OCI-LY7 (cell line): ENCODE results near the gene TNIK. TPM values are rescaled to one million over a fixed set of nuclear protein-coding genes. Genes with fewer than 3 reads are reported as not detected.

Source experiments
- BruUV-seq: library from RNA; stranded (reverse); fragments of 400-500 nt; replicated peaks from 2 replicates; lab custom pipeline; 2021; lab: Mats Ljungman, UMichigan
- CTCF ChIA-PET: fragments of 300-600 bp; sonication (Branson Sonifier 250); formaldehyde crosslinking; loops from one replicate; lab custom pipeline; 2022; ENCODE audit warnings: antibody characterized with exemption; ENCODE audit not compliant: unreplicated experiment; lab: Charles Lee
- POLR2A ChIA-PET: fragments of 300-600 bp; sonication (Branson Sonifier 250); formaldehyde crosslinking; loops from one replicate; lab custom pipeline; 2022; ENCODE audit warnings: antibody characterized with exemption; lab: Charles Lee
- DNase-seq: peaks from one replicate; pipeline ENCODE4 v3.0.0-alpha.2; 2015; ENCODE audit warnings: low spot score
- H2AFZ ChIP-seq: fragments of 200-600 bp; sonication (generic), shearing (Covaris generic); 2 replicates; pipeline ENCODE4 v1.6.1; 2014; ENCODE audit warnings: mild to moderate bottlenecking, antibody characterized with exemption, low read length, moderate library complexity
- H3K27ac ChIP-seq: fragments of 200-600 bp; sonication (generic); 2 replicates; pipeline ENCODE4 v1.5.1; 2014; ENCODE audit warnings: mixed run types, low read depth, mild to moderate bottlenecking, moderate library complexity, low read length, inconsistent platforms; ENCODE audit not compliant: poor library complexity, severe bottlenecking
- H3K36me3 ChIP-seq: fragments of 200-600 bp; sonication (generic); 2 replicates; pipeline ENCODE4 v1.6.1; 2014; ENCODE audit warnings: mild to moderate bottlenecking, antibody characterized with exemption, low read length, moderate library complexity, mixed read lengths; ENCODE audit not compliant: insufficient read depth
- H3K4me1 ChIP-seq: fragments of 200-600 bp; sonication (generic); 2 replicates; pipeline ENCODE4 v1.5.1; 2014; ENCODE audit warnings: mild to moderate bottlenecking, low read length; ENCODE audit not compliant: insufficient read depth, poor library complexity, severe bottlenecking
- H3K4me2 ChIP-seq: fragments of 200-600 bp; sonication (generic); 2 replicates; pipeline ENCODE4 v1.6.1; 2014; ENCODE audit warnings: mild to moderate bottlenecking, low read length
- H3K4me3 ChIP-seq: fragments of 200-600 bp; sonication (generic); 2 replicates; pipeline ENCODE4 v1.5.1; 2014; ENCODE audit warnings: mild to moderate bottlenecking, low read depth, low read length; ENCODE audit not compliant: poor library complexity, severe bottlenecking
- H3K79me2 ChIP-seq: fragments of 200-600 bp; sonication (generic); 2 replicates; pipeline ENCODE4 v1.6.1; 2016; ENCODE audit warnings: low read depth, mild to moderate bottlenecking, low read length, moderate library complexity, mixed read lengths; ENCODE audit not compliant: insufficient read depth
- H3K9me2 ChIP-seq: fragments of 200-600 bp; sonication (generic); 2 replicates; pipeline ENCODE4 v1.6.1; 2016; ENCODE audit warnings: mild to moderate bottlenecking, low read length, mixed read lengths; ENCODE audit not compliant: insufficient read depth
- H3K9me3 ChIP-seq: fragments of 200-600 bp; sonication (generic); 2 replicates; pipeline ENCODE4 v1.6.1; 2014; ENCODE audit warnings: mild to moderate bottlenecking, mixed run types, low read length, mixed read lengths
- H4K20me1 ChIP-seq: fragments of 200-600 bp; sonication (generic); 2 replicates; pipeline ENCODE4 v1.6.1; 2014; ENCODE audit warnings: mild to moderate bottlenecking, antibody characterized with exemption, low read length, moderate library complexity, mixed read lengths; ENCODE audit not compliant: insufficient read depth
- EZH2phosphoT487 ChIP-seq: fragments of 200-600 bp; sonication (generic); IDR thresholded peaks from 2 replicates; pipeline ENCODE4 v1.6.1; 2018; ENCODE audit warnings: low read depth, borderline replicate concordance, mild to moderate bottlenecking, mixed run types, antibody characterized with exemption, low read length, moderate library complexity, mixed read lengths
- intact Hi-C: fragments of 100-400 bp; cut with micrococcal nuclease; formaldehyde crosslinking; loops from one replicate; pipeline ENCODE4 v1.10.0; 2022; ENCODE audit not compliant: unreplicated experiment
- total RNA-seq, 2 experiments: library from RNA; depleted of rRNA in 1 of 2; stranded (reverse); fragments of >200 nt in 1 of 2; shearing (Covaris generic) in 1 of 2; gene quantifications; 2 replicates each; pipeline ENCODE4 v1.2.3, GENCODE V29; 2014 to 2022
- TF ChIP-seq, protein P1 (sequence below): fragments of 200-600 bp; sonication (generic); conservative IDR thresholded peaks from 2 replicates; pipeline ENCODE4 v1.5.1; 2014; ENCODE audit warnings: mild to moderate bottlenecking, antibody characterized with exemption, low read length, moderate library complexity, mixed read lengths

Gene TNIK
- total RNA-seq, 2 experiments from 2014 or later = not detected

DNA sequence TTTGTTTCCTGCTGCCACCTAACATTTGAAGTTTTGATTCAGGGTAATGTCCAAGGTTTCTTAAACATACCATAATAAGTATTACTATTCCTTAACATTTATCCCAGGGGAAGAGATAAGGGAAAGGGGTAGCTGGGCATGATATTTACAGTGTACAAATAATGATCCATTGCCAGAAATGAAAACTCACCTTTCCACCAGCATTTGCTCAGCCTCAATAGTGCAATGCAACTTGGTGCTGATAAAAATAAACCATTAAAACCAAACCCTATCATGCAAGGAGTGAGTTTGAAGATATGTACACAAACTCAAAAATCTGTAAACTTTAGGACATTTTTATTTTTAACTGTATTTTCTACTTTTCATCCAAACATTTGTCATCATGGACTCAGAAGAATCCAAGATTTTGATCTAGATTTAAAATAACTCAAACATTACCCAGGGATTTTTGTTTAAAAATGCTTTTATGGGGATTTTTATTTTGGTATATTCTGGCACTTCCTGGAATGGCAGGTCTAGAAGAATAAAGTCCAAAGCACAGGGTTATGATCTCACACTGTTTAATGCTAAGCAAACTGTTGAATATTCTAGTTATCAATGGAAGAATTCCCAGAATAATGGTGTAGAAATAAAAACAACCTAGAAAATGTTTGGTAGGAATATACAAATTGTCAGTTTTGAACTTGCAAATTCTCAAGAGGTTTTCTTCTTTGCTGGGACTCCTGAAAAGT, 401.2 kb downstream of the TNIK start:
- BruUV-seq = no TSS peak
- H2AFZ ChIP-seq = no peak overlapping the region
- CTCF ChIA-PET = no interaction called here

DNA sequence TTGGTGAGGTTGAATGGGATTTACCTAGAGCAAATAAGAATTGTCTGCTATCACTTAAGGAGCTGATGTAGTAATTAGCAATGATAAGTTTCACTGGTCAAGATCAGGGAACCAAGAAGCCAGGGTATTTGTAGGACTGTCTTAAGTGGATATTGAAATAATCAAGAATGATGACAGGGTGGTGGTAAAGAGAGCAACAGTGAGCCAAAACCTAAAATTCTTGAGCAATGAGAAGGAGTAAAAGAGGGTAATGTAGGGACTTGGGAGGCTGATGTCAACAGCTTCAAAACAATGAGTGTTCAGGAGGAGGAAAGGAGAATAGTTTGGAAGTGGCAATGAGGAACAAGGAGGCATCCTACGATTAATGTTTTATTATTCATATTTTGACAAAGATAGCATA, 402.1 kb downstream of the TNIK start:
- no peak overlapping the region for H3K4me3 ChIP-seq
- BruUV-seq = no TSS peak

More for the DNA sequence above, 401.2 kb downstream of the TNIK start:
- POLR2A ChIA-PET = no interaction called here
- DNase-seq = no peak
- H3K4me1 ChIP-seq = no peaks in the 10 kb centered on the region
- no peaks in the 10 kb centered on the region for H3K9me2 ChIP-seq
- no peak overlapping the region for H3K4me2 ChIP-seq
- H3K79me2 ChIP-seq = no peaks in the 10 kb centered on the region
- H3K9me3 ChIP-seq = no peaks in the 10 kb centered on the region
- no peaks in the 10 kb centered on the region for H4K20me1 ChIP-seq
- no peaks in the 10 kb centered on the region for H3K36me3 ChIP-seq
- intact Hi-C loops = no loop called here
- no peak overlapping the region for H3K27ac ChIP-seq
- TF ChIP-seq, protein P1, sequence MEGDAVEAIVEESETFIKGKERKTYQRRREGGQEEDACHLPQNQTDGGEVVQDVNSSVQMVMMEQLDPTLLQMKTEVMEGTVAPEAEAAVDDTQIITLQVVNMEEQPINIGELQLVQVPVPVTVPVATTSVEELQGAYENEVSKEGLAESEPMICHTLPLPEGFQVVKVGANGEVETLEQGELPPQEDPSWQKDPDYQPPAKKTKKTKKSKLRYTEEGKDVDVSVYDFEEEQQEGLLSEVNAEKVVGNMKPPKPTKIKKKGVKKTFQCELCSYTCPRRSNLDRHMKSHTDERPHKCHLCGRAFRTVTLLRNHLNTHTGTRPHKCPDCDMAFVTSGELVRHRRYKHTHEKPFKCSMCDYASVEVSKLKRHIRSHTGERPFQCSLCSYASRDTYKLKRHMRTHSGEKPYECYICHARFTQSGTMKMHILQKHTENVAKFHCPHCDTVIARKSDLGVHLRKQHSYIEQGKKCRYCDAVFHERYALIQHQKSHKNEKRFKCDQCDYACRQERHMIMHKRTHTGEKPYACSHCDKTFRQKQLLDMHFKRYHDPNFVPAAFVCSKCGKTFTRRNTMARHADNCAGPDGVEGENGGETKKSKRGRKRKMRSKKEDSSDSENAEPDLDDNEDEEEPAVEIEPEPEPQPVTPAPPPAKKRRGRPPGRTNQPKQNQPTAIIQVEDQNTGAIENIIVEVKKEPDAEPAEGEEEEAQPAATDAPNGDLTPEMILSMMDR = no peak
- TF ChIP-seq EZH2phosphoT487 = no peak
- no peak overlapping the region for H3K4me3 ChIP-seq

More for the DNA sequence above, 402.1 kb downstream of the TNIK start:
- H3K79me2 ChIP-seq = no peaks in the 10 kb centered on the region
- H2AFZ ChIP-seq = no peak overlapping the region
- CTCF ChIA-PET = no interaction called here
- H4K20me1 ChIP-seq = no peaks in the 10 kb centered on the region
- TF ChIP-seq, protein P1 = no peak
- TF ChIP-seq EZH2phosphoT487 = no peak
- no peaks in the 10 kb centered on the region for H3K36me3 ChIP-seq
- no peak overlapping the region for H3K27ac ChIP-seq
- intact Hi-C loops = no loop called here
- H3K4me1 ChIP-seq = no peaks in the 10 kb centered on the region
- H3K9me3 ChIP-seq = no peaks in the 10 kb centered on the region
- H3K4me2 ChIP-seq = no peak overlapping the region
- no peak for DNase-seq
- no peaks in the 10 kb centered on the region for H3K9me2 ChIP-seq
- POLR2A ChIA-PET = interaction anchor here (0.6 to 0.7 kb wide), 3 partner anchors 450 to 1564 kb away, joined by 3 read pairs; no protein-coding TSS in a partner anchor
